AG09309 (cell line): ENCODE results near the gene PHLDB2.

Source experiments
- DNase-seq: peaks from one replicate; pipeline ENCODE4 v3.0.0-alpha.2; 2010; ENCODE audit warnings: low read depth
- H3K4me3 ChIP-seq: 2 replicates; pipeline ENCODE4 v1.5.1; 2011; ENCODE audit warnings: mild to moderate bottlenecking, low read depth, low read length, moderate library complexity; ENCODE audit not compliant: control insufficient read depth
- CTCF ChIP-seq: IDR thresholded peaks from 2 replicates; pipeline ENCODE4 v1.5.1; 2011; ENCODE audit warnings: mild to moderate bottlenecking, low read depth, low read length, inconsistent platforms; ENCODE audit not compliant: insufficient read depth, control insufficient read depth; ENCODE audit errors: missing control alignments

The PHLDB2 gene

DNA sequence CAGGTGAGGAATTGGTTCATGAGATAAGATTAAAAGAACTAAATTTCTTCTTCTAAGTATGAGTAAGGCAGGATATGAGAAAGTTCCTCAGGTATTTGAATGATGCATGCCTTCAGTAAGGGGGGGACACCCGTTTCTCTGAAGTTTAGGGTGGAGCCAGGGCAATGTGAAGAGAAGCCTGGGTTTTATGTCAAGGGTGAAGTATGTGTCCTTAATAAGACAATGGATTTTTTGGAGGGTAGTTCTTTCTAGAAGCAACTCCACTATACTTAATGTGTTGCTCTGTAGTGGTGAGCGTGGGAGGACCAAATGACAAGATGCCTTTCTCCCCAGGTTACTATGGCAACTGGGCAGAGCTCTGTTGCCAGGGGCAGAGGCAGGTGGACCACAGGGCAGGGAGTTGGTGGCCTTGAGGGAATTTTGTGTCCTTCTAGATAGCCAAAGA, 44.0 kb downstream of the PHLDB2 start:
- DNase-seq = no peak
- no peak overlapping the region for H3K4me3 ChIP-seq
- TF ChIP-seq CTCF = no peak

GRCh38 chr3:111904376-111905241, 45.5 kb downstream of the PHLDB2 start:
- no peak for TF ChIP-seq CTCF
- DNase-seq = peak; percentile 95
- no peak overlapping the region for H3K4me3 ChIP-seq

GRCh38 chr3:111906656-111907055, 47.6 kb downstream of the PHLDB2 start:
- no peak for DNase-seq
- TF ChIP-seq CTCF = no peak
- H3K4me3 ChIP-seq = no peak overlapping the region

- H3K4me3 ChIP-seq = no peak overlapping the region
- TF ChIP-seq CTCF = no peak
- no peak for DNase-seq
These were observed 48.1 kb downstream of the PHLDB2 start for GRCh38 chr3:111907151-111907550.

- H3K4me3 ChIP-seq = no peak overlapping the region
- peak; percentile 86 for DNase-seq
- TF ChIP-seq CTCF = no peak
These were observed 51.7 kb downstream of the PHLDB2 start for GRCh38 chr3:111910806-111911205.

DNA sequence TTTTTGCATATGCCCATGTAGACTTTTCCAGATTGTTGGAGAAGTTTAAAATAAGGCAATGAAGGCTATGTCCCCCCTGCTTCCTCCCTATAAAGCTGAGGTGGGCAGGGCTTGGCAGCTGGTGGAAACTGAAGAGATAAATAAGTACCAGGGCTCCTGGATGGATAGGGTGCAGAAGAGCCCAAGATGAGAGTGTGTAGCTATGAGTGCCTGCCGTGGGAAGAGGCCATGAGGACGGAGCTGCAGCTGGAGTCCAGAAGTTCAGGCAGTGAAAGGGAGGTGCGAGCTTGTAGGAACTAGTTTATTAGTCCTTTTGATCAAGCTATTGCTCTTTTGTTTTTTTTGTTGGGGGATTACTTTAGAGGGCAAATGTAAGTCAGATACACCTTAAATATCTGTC, 52.4 kb downstream of the PHLDB2 start:
- DNase-seq = no peak
- no peak for TF ChIP-seq CTCF
- H3K4me3 ChIP-seq = no peak overlapping the region
